AG04449 (cell line): ENCODE results near the gene PRR15L.

ENCODE experiments used
- CTCF ChIA-PET: fragments of 350-600 bp; formaldehyde crosslinking; extraction: SDS; loops from one replicate; lab custom pipeline; 2021; ENCODE audit warnings: antibody characterized with exemption; lab: Yijun Ruan, JAX
- POLR2A ChIA-PET: fragments of 400-600, 350-600 bp; formaldehyde crosslinking; extraction: SDS; loops from one replicate; lab custom pipeline; 2020; ENCODE audit warnings: antibody characterized with exemption, inconsistent platforms; lab: Yijun Ruan, JAX
- DNase-seq: peaks from one replicate; pipeline ENCODE4 v3.0.0-alpha.2; 2010; ENCODE audit warnings: low read depth, low spot score
- H3K4me3 ChIP-seq: 2 replicates; pipeline ENCODE4 v1.5.1; 2011; ENCODE audit warnings: low read depth, mild to moderate bottlenecking, control low read depth, low read length
- TF ChIP-seq, protein P1 (sequence below): IDR thresholded peaks from one replicate; pipeline ENCODE4 v1.5.1; 2011; ENCODE audit warnings: mild to moderate bottlenecking, moderate library complexity, low read length, control low read depth, inconsistent platforms; ENCODE audit not compliant: insufficient read depth; ENCODE audit errors: missing control alignments

PRR15L gene

DNA sequence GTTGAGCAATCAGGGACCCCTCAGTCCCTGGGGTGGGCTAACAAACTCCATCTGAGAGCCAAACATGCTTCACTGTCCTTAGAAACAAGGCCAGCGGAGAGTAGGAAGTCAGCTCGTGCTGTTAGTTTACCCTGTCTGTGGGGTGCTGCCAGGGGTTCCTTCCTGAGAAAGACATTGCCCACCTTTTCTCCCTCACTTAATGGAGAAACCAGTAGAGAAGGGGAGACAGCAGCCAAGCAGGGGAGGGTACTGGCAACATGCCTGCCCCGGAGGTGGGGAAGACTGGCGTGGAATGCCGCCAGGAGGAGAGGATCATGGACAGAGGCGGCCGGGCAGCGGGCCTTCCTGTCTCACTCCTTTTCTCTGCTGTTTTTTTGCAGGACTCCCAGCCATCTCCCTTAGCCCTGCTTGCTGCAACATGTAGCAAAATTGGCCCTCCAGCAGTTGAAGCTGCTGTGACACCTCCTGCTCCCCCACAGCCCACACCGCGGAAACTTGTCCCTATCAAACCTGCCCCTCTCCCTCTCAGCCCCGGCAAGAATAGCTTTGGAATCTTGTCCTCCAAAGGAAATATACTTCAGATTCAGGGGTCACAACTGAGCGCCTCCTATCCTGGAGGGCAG, 41.8 kb downstream of the PRR15L start:
- no peak for DNase-seq
- TF ChIP-seq, protein P1, sequence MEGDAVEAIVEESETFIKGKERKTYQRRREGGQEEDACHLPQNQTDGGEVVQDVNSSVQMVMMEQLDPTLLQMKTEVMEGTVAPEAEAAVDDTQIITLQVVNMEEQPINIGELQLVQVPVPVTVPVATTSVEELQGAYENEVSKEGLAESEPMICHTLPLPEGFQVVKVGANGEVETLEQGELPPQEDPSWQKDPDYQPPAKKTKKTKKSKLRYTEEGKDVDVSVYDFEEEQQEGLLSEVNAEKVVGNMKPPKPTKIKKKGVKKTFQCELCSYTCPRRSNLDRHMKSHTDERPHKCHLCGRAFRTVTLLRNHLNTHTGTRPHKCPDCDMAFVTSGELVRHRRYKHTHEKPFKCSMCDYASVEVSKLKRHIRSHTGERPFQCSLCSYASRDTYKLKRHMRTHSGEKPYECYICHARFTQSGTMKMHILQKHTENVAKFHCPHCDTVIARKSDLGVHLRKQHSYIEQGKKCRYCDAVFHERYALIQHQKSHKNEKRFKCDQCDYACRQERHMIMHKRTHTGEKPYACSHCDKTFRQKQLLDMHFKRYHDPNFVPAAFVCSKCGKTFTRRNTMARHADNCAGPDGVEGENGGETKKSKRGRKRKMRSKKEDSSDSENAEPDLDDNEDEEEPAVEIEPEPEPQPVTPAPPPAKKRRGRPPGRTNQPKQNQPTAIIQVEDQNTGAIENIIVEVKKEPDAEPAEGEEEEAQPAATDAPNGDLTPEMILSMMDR = no peak
- H3K4me3 ChIP-seq = no peak overlapping the region
- CTCF ChIA-PET = interaction anchor here (1.0 kb wide), 1 partner anchor 25 kb away, joined by 3 read pairs; no protein-coding TSS in a partner anchor
- POLR2A ChIA-PET = no interaction called here

DNA sequence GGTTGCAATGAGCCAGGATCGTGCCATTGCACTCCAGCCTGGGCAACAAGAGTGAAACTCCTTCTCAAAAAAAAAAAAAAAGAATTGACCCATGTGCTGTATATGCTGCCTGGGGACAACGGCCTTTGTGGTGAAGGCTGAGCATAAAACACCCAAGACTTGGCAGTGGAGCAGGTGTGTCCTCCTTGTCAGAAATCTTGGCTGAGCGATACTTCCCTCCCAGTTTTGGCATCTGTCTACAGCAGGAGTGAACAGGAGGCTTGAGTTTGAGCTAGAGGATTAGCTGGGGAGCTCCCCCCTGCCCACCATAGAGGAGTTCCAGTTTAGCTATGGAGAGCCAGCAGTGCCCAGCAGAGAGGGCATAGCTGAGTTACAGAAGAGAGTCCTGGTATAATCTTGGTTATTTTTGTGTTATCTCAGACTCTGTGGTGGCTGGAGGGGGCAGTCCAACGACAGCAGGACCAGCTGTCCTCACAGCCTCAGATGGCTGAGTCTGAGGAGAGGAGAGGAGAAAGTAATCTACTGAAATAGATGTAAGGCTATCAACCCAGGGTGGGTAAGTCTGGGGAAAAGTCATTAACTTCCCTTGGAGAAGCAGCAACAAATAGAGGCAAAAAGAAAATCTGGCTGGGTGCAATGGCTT, 43.3 kb downstream of the PRR15L start:
- POLR2A ChIA-PET = interaction anchor here (1.8 kb wide), 1 partner anchor 9 kb away, joined by 5 read pairs; no protein-coding TSS in a partner anchor
- CTCF ChIA-PET = interaction anchor here (0.5 to 1.6 kb wide), 3 partner anchors 25 to 57 kb away, joined by 3 to 5 read pairs (median 3); partner anchors contain the start of gene CDK5RAP3
- H3K4me3 ChIP-seq = no peak overlapping the region
- TF ChIP-seq, protein P1 = no peak
- DNase-seq = no peak

DNA sequence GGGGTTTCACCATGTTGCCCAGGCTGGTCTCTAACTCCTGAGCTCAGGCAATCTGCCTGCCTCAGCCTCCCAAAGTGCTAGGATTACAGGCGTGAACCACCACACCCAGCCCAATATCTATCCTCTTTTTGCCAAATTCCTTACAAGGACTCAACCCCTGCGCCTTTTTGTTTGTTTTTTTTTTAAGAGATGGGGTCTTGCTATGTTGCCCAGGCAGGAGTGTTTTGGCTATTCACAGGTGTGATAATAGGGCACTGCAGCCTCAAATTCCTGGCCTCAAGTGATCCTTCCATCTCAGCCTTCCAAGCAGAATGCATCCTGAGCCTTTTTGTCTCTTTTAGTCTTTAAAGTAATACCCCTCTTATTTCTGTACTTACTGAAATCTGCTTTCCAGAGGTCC, 44.6 kb downstream of the PRR15L start:
- DNase-seq = no peak
- no peak overlapping the region for H3K4me3 ChIP-seq
- POLR2A ChIA-PET = interaction anchor here (1.8 kb wide), 1 partner anchor 8 kb away, joined by 5 read pairs; no protein-coding TSS in a partner anchor
- TF ChIP-seq, protein P1 = no peak
- CTCF ChIA-PET = interaction anchor here (0.7 kb wide), 1 partner anchor 37 kb away, joined by 3 read pairs; no protein-coding TSS in a partner anchor

DNA sequence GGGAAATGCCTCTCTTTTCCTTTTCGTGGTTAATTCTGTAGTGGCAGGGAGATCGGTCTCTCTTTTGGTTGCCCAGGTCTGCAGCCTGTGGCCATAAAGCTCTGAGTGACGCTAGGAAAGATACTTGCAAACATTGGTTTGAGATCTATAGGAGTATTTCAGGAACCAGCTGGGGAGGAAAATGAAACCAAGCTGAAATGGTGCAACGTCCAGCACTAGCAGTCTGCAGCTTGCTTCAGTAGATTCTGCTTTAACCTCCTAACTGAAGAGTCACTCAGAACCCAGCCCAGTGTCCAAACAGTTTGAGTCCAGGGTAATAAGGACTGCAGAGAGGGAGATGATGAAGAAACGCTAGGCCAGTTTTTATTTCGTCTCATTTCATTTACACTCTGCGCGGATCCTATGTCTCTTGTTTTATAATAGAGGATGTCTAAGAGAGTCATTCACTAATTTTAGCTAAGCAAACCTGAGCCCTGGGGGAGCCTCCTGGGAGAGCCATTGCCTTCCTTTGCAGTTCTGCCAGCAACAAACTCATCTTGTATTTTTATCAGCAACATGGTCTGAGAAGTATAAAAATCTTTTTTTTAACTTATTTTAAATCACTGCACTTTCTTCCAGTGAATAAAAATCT, 49.6 kb downstream of the PRR15L start:
- DNase-seq = no peak
- POLR2A ChIA-PET = no interaction called here

DNA sequence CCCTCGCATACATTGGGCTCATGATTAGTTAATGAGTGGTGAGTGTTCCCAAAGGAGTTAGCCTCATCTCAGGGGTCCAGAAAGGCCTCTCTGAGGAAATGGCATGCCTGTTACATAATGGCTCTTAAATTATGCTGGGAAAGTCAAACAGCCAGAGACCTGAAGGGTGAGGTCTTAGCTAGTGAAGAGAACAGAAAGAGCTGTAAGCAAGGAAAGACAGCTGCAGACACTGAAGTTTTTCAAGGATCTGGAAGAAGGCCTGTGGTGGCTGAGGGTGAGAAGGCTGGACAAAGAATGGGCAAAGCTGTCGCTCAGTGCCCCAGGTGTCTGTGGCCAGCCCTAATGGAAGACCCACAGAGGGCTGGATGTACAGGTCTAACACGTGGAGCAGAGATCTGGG, 51.2 kb downstream of the PRR15L start:
- CTCF ChIA-PET = interaction anchor here (2.2 to 4.2 kb wide), 3 partner anchors 16 to 66 kb away, joined by 10 to 49 read pairs (median 12); partner anchors contain the start of gene SCRN2
- TF ChIP-seq, protein P1 = no peak
- POLR2A ChIA-PET = no interaction called here
- H3K4me3 ChIP-seq = no peak overlapping the region
- DNase-seq = no peak

More for the DNA sequence above, 49.6 kb downstream of the PRR15L start:
- CTCF ChIA-PET = interaction anchor here (0.6 to 4.2 kb wide), 6 partner anchors 10 to 172 kb away, joined by 3 to 49 read pairs (median 3); partner anchors contain the start of gene CDK5RAP3
- H3K4me3 ChIP-seq = no peak overlapping the region
- TF ChIP-seq, protein P1 = no peak
